Measurements from ENCODE around the gene FLNB. TPM values are rescaled to one million over a fixed set of nuclear protein-coding genes. Genes with fewer than 3 reads are reported as not detected.

FLNB gene
- total and polyA plus RNA-seq, 2 of the 4 experiments (the other 2 are of a cell fraction): 78.0 to 136 TPM

DNA sequence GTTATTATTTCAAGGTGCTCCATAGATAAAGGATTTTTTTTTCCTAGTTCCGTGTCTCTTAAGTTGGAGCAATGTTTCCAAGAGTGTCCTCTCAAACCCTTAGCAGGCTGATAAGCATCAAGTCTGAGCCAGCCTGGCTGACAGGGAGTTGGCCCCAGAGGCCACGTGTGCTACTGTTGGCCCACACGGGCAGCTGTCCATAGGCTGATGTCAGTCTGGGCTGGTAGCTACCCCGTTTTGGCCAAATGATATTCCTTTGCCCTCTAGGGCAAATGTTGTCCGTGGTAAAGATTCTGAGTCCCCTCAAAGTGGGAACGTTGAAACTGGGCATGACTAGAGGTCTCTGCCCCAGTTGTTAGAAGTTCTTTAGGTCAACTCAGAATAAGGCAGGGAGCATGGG, 99.4 kb downstream of the FLNB start:
- in situ Hi-C loops (cut with MboI; ENCODE audit: low sequenced_read_pairs) (no loop called here), dilution Hi-C loops (cut with HindIII; ENCODE audit: low sequenced_read_pairs, unreplicated experiment) (no loop called here), intact Hi-C loops (cut with micrococcal nuclease) (no loop called here)
- POLR2A ChIA-PET (ENCODE audit: unreplicated experiment): no interaction called here
- no peak for TF ChIP-seq RCOR1 (IDR thresholded peaks at IDR 0.05; ENCODE audit: insufficient replicate concordance, low read length)
- no peak for TF ChIP-seq RAD21 (IDR thresholded peaks at IDR 0.05; ENCODE audit: low read length)
- TF ChIP-seq MXI1 (IDR thresholded peaks at IDR 0.05; ENCODE audit: borderline replicate concordance, low read depth, low read length): no peak
- TF ChIP-seq, protein P1, sequence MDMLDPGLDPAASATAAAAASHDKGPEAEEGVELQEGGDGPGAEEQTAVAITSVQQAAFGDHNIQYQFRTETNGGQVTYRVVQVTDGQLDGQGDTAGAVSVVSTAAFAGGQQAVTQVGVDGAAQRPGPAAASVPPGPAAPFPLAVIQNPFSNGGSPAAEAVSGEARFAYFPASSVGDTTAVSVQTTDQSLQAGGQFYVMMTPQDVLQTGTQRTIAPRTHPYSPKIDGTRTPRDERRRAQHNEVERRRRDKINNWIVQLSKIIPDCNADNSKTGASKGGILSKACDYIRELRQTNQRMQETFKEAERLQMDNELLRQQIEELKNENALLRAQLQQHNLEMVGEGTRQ (IDR thresholded peaks at IDR 0.05; ENCODE audit: low read depth, low read length): no peak
- no peak for TF ChIP-seq CHD1 (IDR thresholded peaks at IDR 0.05; ENCODE audit: low read depth, low read length)
- no peak for TF ChIP-seq RFX5 (IDR thresholded peaks at IDR 0.05; ENCODE audit: low read depth, low read length)
- TF ChIP-seq CEBPB (IDR thresholded peaks at IDR 0.05; ENCODE audit: low read depth, low read length): no peak
- no peak for TF ChIP-seq FOS (IDR thresholded peaks at IDR 0.05; ENCODE audit: low read depth, low read length)
- TF ChIP-seq, protein P2, sequence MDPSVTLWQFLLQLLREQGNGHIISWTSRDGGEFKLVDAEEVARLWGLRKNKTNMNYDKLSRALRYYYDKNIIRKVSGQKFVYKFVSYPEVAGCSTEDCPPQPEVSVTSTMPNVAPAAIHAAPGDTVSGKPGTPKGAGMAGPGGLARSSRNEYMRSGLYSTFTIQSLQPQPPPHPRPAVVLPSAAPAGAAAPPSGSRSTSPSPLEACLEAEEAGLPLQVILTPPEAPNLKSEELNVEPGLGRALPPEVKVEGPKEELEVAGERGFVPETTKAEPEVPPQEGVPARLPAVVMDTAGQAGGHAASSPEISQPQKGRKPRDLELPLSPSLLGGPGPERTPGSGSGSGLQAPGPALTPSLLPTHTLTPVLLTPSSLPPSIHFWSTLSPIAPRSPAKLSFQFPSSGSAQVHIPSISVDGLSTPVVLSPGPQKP (IDR thresholded peaks at IDR 0.05; ENCODE audit: borderline replicate concordance, low read depth, low read length): no peak
- H2AFZ ChIP-seq (replicated peaks; ENCODE audit: low read length, poor library complexity): no peak overlapping the region
- H3K36me3 ChIP-seq (ENCODE audit: control insufficient read depth, insufficient read depth, low read length): peaks cover 72% of the 10 kb centered on the region
- no peak overlapping the region for H2AK9ac ChIP-seq (replicated peaks; ENCODE audit: low read depth, low read length, poor library complexity)
- no peak overlapping the region for H3K4me3 ChIP-seq (ENCODE audit: insufficient read depth, low read depth, low read length)
- BruUV-seq (replicated peaks): no TSS peak
- peaks cover 12% of the 10 kb centered on the region for H3K9me1 ChIP-seq (ENCODE audit: insufficient read depth, low read length)
- H3K9me3 ChIP-seq (ENCODE audit: control insufficient read depth, insufficient read depth, low read length): no peaks in the 10 kb centered on the region
- CTCF ChIA-PET: no interaction called here
- no peak overlapping the region for H4K8ac ChIP-seq (ENCODE audit: low read depth in 2 of 2, low read length in 2 of 2)
- H3K27me3 ChIP-seq (ENCODE audit: control insufficient read depth, insufficient read depth, low read length): no peaks in the 10 kb centered on the region
- no peak overlapping the region for H2BK5ac ChIP-seq (ENCODE audit: low read depth, low read length, poor library complexity, severe bottlenecking)
- no peak overlapping the region for H3K9ac ChIP-seq (ENCODE audit: low read depth, low read length)
- H2BK20ac ChIP-seq (ENCODE audit: low read depth, low read length): no peak overlapping the region
- 69% methylated on average over 4 of the region's 6 CpGs; no CpG with 5 or more reads in 1 of the 2 experiments for WGBS, 2 experiments (ENCODE audit: extremely low coverage in 2 of 2, insufficient read length in 1 of 2)
- no peak overlapping the region for H2AK5ac ChIP-seq (ENCODE audit: low read depth, low read length)
- H3K23ac ChIP-seq (ENCODE audit: low read depth, low read length): no peak overlapping the region
- ATAC-seq (ENCODE audit: low read depth): no peak
- H3K27ac ChIP-seq (ENCODE audit: insufficient read depth, low read length): no peak overlapping the region
- H4K5ac ChIP-seq (ENCODE audit: low read depth, low read length): no peak overlapping the region
- no peak overlapping the region for H3K56ac ChIP-seq (ENCODE audit: extremely low read depth, insufficient read depth, low read length)
- no peaks in the 10 kb centered on the region for H3K4me1 ChIP-seq (ENCODE audit: control insufficient read depth, insufficient read depth, low read length)
- H2BK120ac ChIP-seq (ENCODE audit: low read depth, low read length): no peak overlapping the region
- no peak overlapping the region for H3K4ac ChIP-seq (ENCODE audit: low read depth, low read length)
- H3K14ac ChIP-seq (replicated peaks; ENCODE audit: low read depth, low read length): no peak overlapping the region
- H4K20me1 ChIP-seq (ENCODE audit: insufficient read depth, low read length): peaks cover 7% of the 10 kb centered on the region; the same call in 1 of the 2 replicates
- H3K79me1 ChIP-seq (ENCODE audit: low read depth in 1 of 2, low read length in 2 of 2): peaks cover 39 to 57% of the 10 kb centered on the region in 2 experiments
- H3K4me2 ChIP-seq (ENCODE audit: low read depth, low read length): no peak overlapping the region
- H2BK15ac ChIP-seq (ENCODE audit: low read depth, low read length): no peak overlapping the region
- H3K18ac ChIP-seq (ENCODE audit: low read depth, low read length): no peak overlapping the region
- no peak for DNase-seq
- H4K91ac ChIP-seq (ENCODE audit: insufficient read depth, low read depth, low read length): no peak overlapping the region
